ENCODE results near the gene UGDH. TPM values are rescaled to one million over a fixed set of nuclear protein-coding genes. Genes with fewer than 3 reads are reported as not detected.
A peak's percentile ranks its signal among the peaks of the same experiment; 100 is the strongest.

UGDH gene
- total RNA-seq, 1 donor from 2014 or later: 110 TPM

DNA sequence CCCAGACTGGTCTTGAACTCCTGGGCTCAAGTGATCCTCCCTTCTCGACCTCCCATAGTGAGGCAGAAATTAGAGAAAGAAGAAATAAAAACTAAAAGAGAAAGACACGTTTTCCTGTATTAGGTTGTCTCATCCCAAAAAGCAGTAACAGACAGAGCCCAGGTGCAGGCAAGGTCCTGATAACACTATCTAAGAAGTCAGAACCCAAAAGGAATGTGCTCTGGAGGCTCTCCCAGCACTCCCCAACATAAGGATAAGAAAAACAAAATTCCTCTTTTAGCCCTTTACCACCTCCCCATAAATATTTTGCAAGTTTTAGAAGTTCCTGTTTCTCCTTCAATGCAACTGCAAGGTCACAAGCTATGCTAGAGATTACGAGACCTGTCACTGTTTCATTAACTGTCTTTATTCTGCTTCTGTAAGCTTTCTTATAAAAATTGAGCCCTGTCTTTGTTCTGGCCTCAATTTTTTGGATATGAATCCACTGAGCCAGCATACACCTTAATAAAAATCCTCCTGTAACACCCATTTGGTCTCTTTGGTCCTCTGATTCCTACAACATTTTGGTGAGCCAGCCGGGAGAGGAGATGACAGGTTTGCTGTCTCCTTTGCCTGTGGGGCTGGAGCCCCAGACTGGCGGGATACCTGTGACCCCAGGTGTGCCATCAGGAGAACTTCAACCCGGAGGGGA, 42.5 kb downstream of the UGDH start:
- H3K27me3 Mint-ChIP-seq (ENCODE audit: low read depth): no peaks in the 10 kb centered on the region

DNA sequence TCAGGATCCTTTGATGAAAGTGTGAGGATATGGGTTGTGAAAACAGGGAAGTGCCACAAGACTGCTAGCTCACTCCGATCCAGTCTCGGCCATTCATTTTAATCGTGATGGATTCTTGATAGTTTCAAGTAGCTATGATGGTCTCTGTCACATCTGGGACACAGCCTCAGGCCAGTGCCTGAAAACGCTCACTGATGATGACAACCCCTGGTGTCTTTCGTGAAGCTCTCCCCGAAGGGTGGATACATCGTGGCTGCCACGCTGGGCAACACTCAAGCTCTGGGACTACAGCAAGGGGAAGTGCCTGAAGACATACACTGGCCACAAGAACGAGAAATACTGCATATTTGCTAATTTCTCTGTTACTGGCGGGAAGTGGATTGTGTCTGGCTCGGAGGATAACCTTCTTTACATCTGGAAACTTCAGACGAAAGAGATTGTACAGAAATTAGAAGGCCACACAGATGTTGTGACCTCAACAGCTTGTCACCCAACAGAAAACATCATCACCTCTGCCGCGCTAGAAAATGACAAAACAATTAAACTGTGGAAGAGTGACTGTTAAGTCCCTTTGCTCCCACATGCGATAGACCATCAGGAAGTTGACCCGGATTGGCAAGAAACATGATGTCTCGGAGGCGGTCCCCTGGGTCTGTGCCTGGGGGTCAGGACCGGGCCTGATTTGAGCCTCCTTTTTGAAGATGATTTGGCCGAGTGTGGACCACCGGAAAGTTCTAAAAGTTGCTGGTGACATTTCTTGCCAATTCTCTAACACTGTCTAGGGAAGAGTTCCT, 46.1 kb downstream of the UGDH start:
- peak overlapping the region; percentile 7 for H3K27ac Mint-ChIP-seq (ENCODE audit: unreplicated experiment)
- no peaks in the 10 kb centered on the region for H3K36me3 Mint-ChIP-seq (ENCODE audit: low read depth)
- peaks cover 3% of the 10 kb centered on the region for H3K9me3 Mint-ChIP-seq
- no peak overlapping the region for H3K4me3 Mint-ChIP-seq
- no peak for DNase-seq (ENCODE audit: low read depth, low spot score)
- H3K4me1 Mint-ChIP-seq: no peaks in the 10 kb centered on the region
- TF ChIP-seq, protein P1, sequence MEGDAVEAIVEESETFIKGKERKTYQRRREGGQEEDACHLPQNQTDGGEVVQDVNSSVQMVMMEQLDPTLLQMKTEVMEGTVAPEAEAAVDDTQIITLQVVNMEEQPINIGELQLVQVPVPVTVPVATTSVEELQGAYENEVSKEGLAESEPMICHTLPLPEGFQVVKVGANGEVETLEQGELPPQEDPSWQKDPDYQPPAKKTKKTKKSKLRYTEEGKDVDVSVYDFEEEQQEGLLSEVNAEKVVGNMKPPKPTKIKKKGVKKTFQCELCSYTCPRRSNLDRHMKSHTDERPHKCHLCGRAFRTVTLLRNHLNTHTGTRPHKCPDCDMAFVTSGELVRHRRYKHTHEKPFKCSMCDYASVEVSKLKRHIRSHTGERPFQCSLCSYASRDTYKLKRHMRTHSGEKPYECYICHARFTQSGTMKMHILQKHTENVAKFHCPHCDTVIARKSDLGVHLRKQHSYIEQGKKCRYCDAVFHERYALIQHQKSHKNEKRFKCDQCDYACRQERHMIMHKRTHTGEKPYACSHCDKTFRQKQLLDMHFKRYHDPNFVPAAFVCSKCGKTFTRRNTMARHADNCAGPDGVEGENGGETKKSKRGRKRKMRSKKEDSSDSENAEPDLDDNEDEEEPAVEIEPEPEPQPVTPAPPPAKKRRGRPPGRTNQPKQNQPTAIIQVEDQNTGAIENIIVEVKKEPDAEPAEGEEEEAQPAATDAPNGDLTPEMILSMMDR (conservative IDR thresholded peaks at IDR 0.05): no peak
- no peaks in the 10 kb centered on the region for H3K27me3 Mint-ChIP-seq (ENCODE audit: low read depth)

More for the DNA sequence above, 42.5 kb downstream of the UGDH start:
- Mint-ChIP-seq H3K9me3 (peaks cover 3% of the 10 kb centered on the region), H3K27ac (ENCODE audit: unreplicated experiment) (no peak overlapping the region), H3K4me1 (no peaks in the 10 kb centered on the region), H3K4me3 (no peak overlapping the region), H3K36me3 (ENCODE audit: low read depth) (no peaks in the 10 kb centered on the region)
- no peak for DNase-seq (ENCODE audit: low read depth, low spot score)
- TF ChIP-seq, protein P1 (conservative IDR thresholded peaks at IDR 0.05): no peak

DNA sequence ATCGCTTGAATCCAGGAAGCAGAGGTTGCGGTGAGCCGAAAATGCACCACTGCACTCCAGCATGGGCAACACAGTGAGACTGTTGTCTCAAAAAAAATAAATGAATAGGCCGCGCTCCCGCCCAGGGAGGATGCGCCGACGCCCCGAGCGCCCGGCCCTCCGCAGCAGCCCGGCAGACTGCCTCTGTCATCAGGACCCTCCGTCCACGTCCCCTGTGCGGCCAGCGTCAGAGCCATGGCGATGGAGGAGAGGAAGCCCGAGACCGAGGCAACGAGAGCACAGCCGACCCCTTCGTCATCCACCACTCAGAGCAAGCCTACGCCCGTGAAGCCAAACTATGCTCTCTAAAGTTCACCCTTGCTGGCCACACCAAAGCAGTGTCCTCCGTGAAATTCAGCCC, 47.0 kb downstream of the UGDH start:
- peaks cover 3% of the 10 kb centered on the region for H3K9me3 Mint-ChIP-seq
- H3K4me1 Mint-ChIP-seq: no peaks in the 10 kb centered on the region
- no peaks in the 10 kb centered on the region for H3K27me3 Mint-ChIP-seq (ENCODE audit: low read depth)
- H3K36me3 Mint-ChIP-seq (ENCODE audit: low read depth): no peaks in the 10 kb centered on the region
- H3K27ac Mint-ChIP-seq (ENCODE audit: unreplicated experiment): no peak overlapping the region
- H3K4me3 Mint-ChIP-seq: no peak overlapping the region
- DNase-seq (ENCODE audit: low read depth, low spot score): no peak
- TF ChIP-seq, protein P1 (conservative IDR thresholded peaks at IDR 0.05): no peak

DNA sequence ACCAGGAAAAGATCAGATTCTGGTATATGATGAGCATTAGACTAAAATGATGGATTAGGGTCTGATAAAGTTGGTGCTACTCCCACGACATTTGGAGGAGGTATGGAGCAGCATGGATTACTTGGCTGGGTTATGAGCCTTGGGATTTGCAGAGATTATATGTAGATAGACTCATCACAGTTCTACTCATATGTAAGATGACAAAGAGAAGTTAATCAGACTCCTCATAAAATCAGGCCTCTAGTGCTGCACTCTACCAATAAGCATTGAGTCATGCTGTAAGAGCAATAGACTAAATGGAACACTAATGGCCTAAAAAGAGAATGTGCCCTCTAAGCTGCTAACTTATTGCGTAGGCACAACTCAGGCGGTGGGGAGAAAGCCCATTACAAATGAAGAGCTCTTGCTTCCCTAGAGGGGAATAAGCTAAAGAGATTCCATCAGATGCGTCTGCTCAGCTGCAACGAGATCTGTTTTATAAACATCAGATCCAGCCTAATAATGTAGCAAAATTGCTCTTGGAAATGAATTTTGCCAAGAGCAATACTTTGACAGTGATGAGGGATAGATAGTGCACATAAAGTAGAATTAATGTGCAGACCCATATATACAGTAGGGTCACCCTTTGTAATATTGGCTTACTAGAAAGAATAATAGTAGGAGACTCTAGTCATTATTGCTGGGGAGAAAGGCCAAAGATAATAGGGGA, 50.9 kb downstream of the UGDH start:
- Mint-ChIP-seq H3K27ac (ENCODE audit: unreplicated experiment) (no peak overlapping the region), H3K9me3 (no peaks in the 10 kb centered on the region), H3K4me1 (no peaks in the 10 kb centered on the region), H3K27me3 (ENCODE audit: low read depth) (no peaks in the 10 kb centered on the region), H3K4me3 (no peak overlapping the region), H3K36me3 (ENCODE audit: low read depth) (no peaks in the 10 kb centered on the region)
- TF ChIP-seq, protein P1 (conservative IDR thresholded peaks at IDR 0.05): no peak
- DNase-seq (ENCODE audit: low read depth, low spot score): no peak

DNA sequence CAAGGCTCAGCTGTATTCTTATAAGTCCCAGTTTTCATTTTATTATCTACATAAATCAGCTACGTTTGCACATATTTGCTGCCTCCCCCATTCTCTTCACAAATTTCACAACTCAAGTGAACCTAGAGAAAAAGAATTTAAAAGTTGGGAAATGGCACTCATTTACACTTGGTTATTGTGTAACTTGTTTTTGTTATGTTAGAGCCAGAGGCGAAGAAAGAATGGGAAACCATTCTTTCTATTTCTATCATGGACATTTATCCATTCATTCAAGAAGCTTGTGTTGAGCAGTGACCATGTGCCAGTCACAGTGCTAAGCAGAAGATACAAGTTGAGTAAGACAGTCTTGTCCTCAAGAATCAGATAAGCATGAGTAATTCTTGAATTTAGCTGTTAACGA, 54.8 kb downstream of the UGDH start:
- DNase-seq (ENCODE audit: low read depth, low spot score): no peak
- Mint-ChIP-seq H3K4me1 (peaks cover 8% of the 10 kb centered on the region), H3K36me3 (ENCODE audit: low read depth) (peaks cover 2% of the 10 kb centered on the region), H3K9me3 (no peaks in the 10 kb centered on the region), H3K27me3 (ENCODE audit: low read depth) (no peaks in the 10 kb centered on the region), H3K4me3 (no peak overlapping the region), H3K27ac (ENCODE audit: unreplicated experiment) (no peak overlapping the region)
- TF ChIP-seq, protein P1 (conservative IDR thresholded peaks at IDR 0.05): no peak

Data from neural crest cell (in vitro differentiated cells).